ELF-1 (cell line): Measurements from ENCODE around the gene OSBPL5.
A peak's percentile ranks its signal among the peaks of the same experiment; 100 is the strongest.

Source experiments
- DNase-seq: peaks from one replicate; pipeline ENCODE4 v3.0.0-alpha.2; 2016; ENCODE audit warnings: low read depth, low spot score

Gene OSBPL5

GRCh38 chr11:3102641-3102921, 62.5 kb downstream of the OSBPL5 start:
- no peak for DNase-seq

DNA sequence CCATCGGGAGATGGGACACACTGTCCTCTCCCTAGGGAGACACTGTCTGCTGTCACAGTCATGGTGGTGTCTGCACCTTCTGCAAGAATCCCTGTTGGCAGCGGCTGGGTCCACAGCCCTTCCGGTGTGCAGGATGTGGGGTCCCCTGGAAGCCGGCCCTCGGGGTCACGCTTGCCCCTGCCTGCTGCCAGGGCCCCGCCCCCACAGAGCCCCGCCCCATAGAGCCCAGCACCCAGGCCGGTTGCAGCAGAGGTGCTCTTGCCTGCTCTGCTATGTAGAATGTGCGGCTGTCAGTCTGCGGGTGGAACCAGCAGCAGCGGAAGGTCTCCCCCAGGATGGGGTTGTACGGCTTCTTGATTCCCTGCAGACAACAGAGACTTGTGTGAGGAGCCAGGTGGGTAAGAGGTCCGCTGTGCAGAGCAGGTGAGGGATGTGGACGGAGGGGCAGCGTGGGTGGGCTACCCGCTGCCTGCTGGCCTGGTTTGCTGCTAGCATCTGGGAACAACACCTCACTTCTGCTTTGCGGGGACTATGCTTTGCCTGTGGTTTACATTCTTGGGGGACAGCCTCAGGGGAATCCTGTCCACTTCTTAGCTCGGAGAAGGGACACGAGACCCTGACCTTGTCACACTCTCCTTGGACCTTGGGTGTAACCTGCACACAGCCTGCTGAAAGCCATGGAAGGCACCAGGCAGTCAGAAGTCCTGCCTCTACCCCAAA, 63.0 kb downstream of the OSBPL5 start:
- DNase-seq, result no peak

- no peak for DNase-seq
Measured at GRCh38 chr11:3099178-3099577, 65.9 kb downstream of the OSBPL5 start.

DNA sequence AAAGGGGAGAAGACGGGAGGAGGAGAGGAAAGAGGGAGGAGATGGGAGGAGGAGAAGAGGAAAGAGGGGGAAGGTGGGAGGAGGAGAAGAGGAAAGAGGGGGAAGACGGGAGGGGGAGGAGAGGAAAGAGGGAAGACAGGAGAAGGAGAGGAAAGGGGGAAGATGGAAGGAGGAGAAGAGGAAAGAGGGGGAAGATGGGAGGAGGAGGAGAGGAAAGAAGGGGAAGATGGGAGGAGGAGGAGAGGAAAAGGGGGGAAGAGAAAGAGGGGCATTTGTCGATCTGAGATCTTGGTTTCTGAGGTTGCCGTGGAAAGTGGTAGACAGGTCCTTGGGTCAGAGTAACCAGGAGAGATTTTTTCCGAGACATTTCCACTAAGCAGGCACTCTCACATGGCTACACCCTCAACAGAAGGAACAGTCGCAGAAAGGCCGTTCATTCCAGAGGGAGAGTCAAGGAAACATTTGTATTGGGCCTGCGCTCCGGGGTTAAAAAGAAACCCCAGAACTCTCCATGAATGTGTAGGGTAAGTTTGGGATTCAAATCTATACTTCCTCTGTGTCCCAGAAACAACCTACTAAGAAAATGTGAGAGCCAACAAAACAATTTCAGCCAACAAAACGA, 68.1 kb downstream of the OSBPL5 start:
- no peak for DNase-seq

- DNase-seq, result peak; percentile 26
Measured at GRCh38 chr11:3095712-3096361, 69.3 kb downstream of the OSBPL5 start.

- DNase-seq, result no peak
Measured at GRCh38 chr11:3094223-3094824, 70.8 kb downstream of the OSBPL5 start.

GRCh38 chr11:3093281-3094191, 71.6 kb downstream of the OSBPL5 start:
- peak; percentile 60 for DNase-seq

GRCh38 chr11:3092603-3093141, 72.4 kb downstream of the OSBPL5 start:
- DNase-seq, result no peak

DNA sequence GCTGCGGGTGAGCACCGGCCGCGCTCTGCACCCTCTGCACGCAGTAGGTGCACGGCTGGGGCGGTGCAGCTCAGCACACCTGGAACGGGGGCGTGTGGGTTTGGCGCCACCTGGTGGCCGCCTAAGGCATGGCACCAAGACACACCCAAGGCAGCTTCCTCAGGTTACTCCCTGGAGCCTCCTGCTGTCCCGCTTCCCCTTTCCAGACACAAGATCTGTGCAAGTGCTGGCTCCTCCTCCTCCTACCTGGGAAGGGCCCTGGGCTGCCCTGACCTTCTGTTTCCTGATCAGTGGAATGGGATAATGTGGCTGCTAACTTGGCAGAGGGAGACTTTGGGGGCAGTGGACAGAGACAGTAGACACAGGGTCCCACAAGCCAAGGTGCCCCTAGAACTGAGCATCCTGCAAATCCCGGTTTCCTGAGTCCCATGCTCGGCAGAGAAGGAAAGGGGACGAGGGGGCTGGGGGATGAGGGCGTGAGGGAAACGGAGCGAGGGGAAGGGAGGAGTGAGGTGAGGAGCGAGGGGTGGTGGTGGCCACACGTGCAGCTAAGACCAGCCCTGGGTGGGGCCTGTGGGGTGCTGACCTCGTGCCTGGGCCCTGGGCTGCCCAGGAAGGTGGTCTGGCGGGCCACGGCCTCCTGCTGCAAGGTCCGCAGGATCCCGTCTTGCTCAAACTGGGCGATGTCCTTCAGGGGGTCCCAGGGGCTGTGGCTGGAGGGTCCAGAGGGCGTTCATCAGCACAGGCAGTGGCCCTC, 73.1 kb downstream of the OSBPL5 start:
- DNase-seq, result peak; percentile 97

GRCh38 chr11:3091081-3091845, 73.8 kb downstream of the OSBPL5 start:
- no peak for DNase-seq

DNA sequence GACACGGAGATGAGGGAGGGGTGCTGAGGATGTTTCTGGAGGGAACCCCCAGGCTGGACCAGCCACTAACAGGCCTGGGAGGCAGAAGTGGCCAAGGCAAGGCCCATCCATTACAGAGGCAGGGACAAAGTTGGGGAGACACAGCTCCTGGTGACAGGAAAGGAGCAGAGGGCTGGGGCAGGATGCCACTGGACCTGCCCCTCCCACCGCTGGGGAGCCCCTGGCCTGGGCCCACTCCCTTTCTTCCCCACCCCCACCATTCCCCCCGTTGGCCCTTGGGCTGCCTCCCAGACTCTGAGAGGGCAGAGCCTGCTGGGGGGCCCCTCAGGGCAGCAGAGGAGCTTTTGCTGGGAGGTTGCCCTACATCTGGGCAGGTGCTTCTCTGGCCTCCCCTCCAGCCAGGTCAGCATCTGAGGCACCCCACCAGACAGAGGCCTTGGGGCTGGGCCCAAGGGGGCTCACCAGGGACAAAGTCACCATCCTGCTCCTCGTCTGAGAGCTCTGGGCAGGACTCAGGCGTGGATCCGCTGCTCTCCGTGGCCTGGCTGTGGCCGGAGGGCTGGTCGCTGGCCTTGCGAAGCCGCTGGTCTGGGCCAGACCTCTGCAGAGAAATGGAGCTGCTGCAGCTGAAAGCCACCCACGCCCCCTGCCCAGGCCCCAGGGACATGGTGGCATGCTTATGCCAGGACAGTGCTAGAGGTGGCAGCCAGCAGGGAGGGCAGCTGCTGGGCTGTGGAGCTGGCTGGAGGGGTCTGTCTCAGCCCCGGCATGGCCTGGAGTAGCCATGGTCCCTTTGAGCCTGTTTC, 74.8 kb downstream of the OSBPL5 start:
- no peak for DNase-seq

GRCh38 chr11:3089236-3090061, 75.7 kb downstream of the OSBPL5 start:
- no peak for DNase-seq

DNA sequence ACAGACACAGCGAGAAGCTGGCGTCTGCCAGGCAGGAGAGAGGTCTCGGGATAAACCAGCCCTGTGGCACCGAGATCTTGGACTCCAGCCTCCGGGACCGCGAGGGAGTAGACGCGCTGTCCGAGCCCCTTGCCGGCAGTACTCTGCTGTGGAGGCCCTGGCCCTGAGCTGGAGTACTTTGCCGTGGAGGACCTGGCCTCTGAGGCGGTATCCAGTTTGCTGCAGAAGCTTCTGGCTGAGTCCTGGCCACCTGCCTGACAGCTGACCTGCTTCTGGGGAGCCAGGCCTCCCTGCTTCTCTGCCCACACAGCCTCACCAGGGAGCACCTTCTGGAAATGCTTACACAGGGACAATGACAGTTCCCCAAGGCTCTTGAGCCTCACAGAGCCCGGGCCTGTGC, 76.3 kb downstream of the OSBPL5 start:
- DNase-seq, result no peak

- DNase-seq, result no peak
Measured at GRCh38 chr11:3087821-3088800, 77.0 kb downstream of the OSBPL5 start.

GRCh38 chr11:3087373-3087772, 77.7 kb downstream of the OSBPL5 start:
- no peak for DNase-seq

- no peak for DNase-seq
Measured at GRCh38 chr11:3086671-3087150, 78.4 kb downstream of the OSBPL5 start.

GRCh38 chr11:3086114-3086513, 79.0 kb downstream of the OSBPL5 start:
- DNase-seq, result no peak
